ENCODE results near the gene ZBTB7C. TPM values are rescaled to one million over a fixed set of nuclear protein-coding genes. Genes with fewer than 3 reads are reported as not detected.
A peak's percentile ranks its signal among the peaks of the same experiment; 100 is the strongest.

Gene ZBTB7C
- total RNA-seq, 1 donor from 2014 or later = 7.4 TPM

- Mint-ChIP-seq H3K27ac (no peak overlapping the region), H3K9me3 (peaks cover 4% of the 10 kb centered on the region), H3K4me1 (peaks cover 8% of the 10 kb centered on the region), H3K36me3 (no peaks in the 10 kb centered on the region), H3K27me3 (ENCODE audit: low read depth) (no peaks in the 10 kb centered on the region), H3K4me3 (no peak overlapping the region)
- no peak for DNase-seq (ENCODE audit: low spot score in 2 of 2, unreplicated experiment in 2 of 2)
- TF ChIP-seq CTCF (IDR thresholded peaks at IDR 0.05; ENCODE audit: unreplicated experiment) = no peak
These were observed 408.5 kb downstream of the ZBTB7C start for GRCh38 chr18:48000701-48001100.

- no peak for TF ChIP-seq CTCF (IDR thresholded peaks at IDR 0.05; ENCODE audit: unreplicated experiment)
- H3K9me3 Mint-ChIP-seq = peaks cover 4% of the 10 kb centered on the region
- H3K4me1 Mint-ChIP-seq = peaks cover 10% of the 10 kb centered on the region
- H3K4me3 Mint-ChIP-seq = no peak overlapping the region
- no peak for DNase-seq (ENCODE audit: low spot score in 2 of 2, unreplicated experiment in 2 of 2)
- no peaks in the 10 kb centered on the region for H3K36me3 Mint-ChIP-seq
- no peaks in the 10 kb centered on the region for H3K27me3 Mint-ChIP-seq (ENCODE audit: low read depth)
- H3K27ac Mint-ChIP-seq = no peak overlapping the region
These were observed 409.4 kb downstream of the ZBTB7C start for GRCh38 chr18:47999801-48000248.

GRCh38 chr18:47997338-47997780 lies 411.8 kb downstream of the ZBTB7C start:
- DNase-seq (ENCODE audit: low spot score in 2 of 2, unreplicated experiment in 2 of 2) = no peak
- H3K9me3 Mint-ChIP-seq = peaks cover 4% of the 10 kb centered on the region
- no peaks in the 10 kb centered on the region for H3K27me3 Mint-ChIP-seq (ENCODE audit: low read depth)
- no peaks in the 10 kb centered on the region for H3K36me3 Mint-ChIP-seq
- TF ChIP-seq CTCF (IDR thresholded peaks at IDR 0.05; ENCODE audit: unreplicated experiment) = peak; percentile 64
- H3K27ac Mint-ChIP-seq = no peak overlapping the region
- no peak overlapping the region for H3K4me3 Mint-ChIP-seq
- H3K4me1 Mint-ChIP-seq = peaks cover 9% of the 10 kb centered on the region

GRCh38 chr18:47996091-47996541 lies 413.1 kb downstream of the ZBTB7C start:
- no peaks in the 10 kb centered on the region for H3K36me3 Mint-ChIP-seq
- no peak for DNase-seq (ENCODE audit: low spot score in 2 of 2, unreplicated experiment in 2 of 2)
- H3K9me3 Mint-ChIP-seq = peaks cover 4% of the 10 kb centered on the region
- no peak overlapping the region for H3K4me3 Mint-ChIP-seq
- peaks cover 9% of the 10 kb centered on the region for H3K4me1 Mint-ChIP-seq
- no peak overlapping the region for H3K27ac Mint-ChIP-seq
- TF ChIP-seq CTCF (IDR thresholded peaks at IDR 0.05; ENCODE audit: unreplicated experiment) = no peak
- H3K27me3 Mint-ChIP-seq (ENCODE audit: low read depth) = no peaks in the 10 kb centered on the region

- Mint-ChIP-seq H3K36me3 (no peaks in the 10 kb centered on the region), H3K4me3 (no peak overlapping the region), H3K4me1 (peaks cover 9% of the 10 kb centered on the region), H3K9me3 (peaks cover 4% of the 10 kb centered on the region), H3K27ac (no peak overlapping the region), H3K27me3 (ENCODE audit: low read depth) (no peaks in the 10 kb centered on the region)
- no peak for DNase-seq (ENCODE audit: low spot score in 2 of 2, unreplicated experiment in 2 of 2)
- TF ChIP-seq CTCF (IDR thresholded peaks at IDR 0.05; ENCODE audit: unreplicated experiment) = no peak
These were observed 413.5 kb downstream of the ZBTB7C start for GRCh38 chr18:47995654-47996053.

GRCh38 chr18:47993409-47993808 lies 415.8 kb downstream of the ZBTB7C start:
- TF ChIP-seq CTCF (IDR thresholded peaks at IDR 0.05; ENCODE audit: unreplicated experiment) = no peak
- Mint-ChIP-seq H3K27me3 (ENCODE audit: low read depth) (no peaks in the 10 kb centered on the region), H3K4me3 (no peak overlapping the region), H3K27ac (no peak overlapping the region), H3K36me3 (no peaks in the 10 kb centered on the region), H3K4me1 (peaks cover 19% of the 10 kb centered on the region), H3K9me3 (peaks cover 4% of the 10 kb centered on the region)
- no peak for DNase-seq (ENCODE audit: low spot score in 2 of 2, unreplicated experiment in 2 of 2)

Measured in mesothelial cell of epicardium (in vitro differentiated cells).